ENCODE measurements around the gene TUBGCP6.

DNA sequence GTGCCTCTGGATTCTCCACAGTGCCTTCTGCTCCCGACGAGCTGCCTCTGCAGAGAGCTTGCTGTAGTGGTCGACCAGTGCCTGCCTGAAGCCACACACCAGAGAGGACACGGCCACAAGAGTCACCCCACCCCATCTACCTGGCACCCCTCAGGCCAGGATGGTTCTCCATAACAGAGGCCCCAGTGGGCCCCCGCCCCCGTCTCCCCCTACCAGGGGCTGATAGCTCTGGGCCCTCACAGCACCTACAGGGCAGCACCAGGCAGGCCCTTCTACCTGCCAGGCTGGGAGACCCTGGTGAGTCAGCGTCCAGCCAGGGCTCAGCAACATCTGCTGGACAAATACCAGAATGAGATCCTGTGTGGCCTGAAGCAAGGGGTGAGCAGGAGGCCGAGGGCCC is 22.3 kb downstream of the TUBGCP6 start:
- TF ChIP-seq CTCF (IDR thresholded peaks at IDR 0.05; ENCODE audit: insufficient read depth, low read depth, low read length) (no peak), EZH2 (IDR thresholded peaks at IDR 0.05; ENCODE audit: insufficient read depth, low read length) (no peak)
